Kidney (tissue), 14 donors: ENCODE results near the gene TLR3. TPM values are rescaled to one million over a fixed set of nuclear protein-coding genes. Genes with fewer than 3 reads are reported as not detected.
A peak's percentile ranks its signal among the peaks of the same experiment; 100 is the strongest.

Experiments used
- DNase-seq, 5 donors: peaks; one replicate each; pipeline ENCODE4 v3.0.0-alpha.2; 2013 to 2020
- FAIRE-seq: peaks from 2 replicates; lab custom pipeline; 2012; peaks lifted over from hg19 to GRCh38; lab: Jason Lieb, UNC
- H3K27ac ChIP-seq, 2 donors: one replicate each; pipeline ENCODE4 v1.7.0; 2013; ENCODE audit warnings: low read depth in 2 of 2, low read length in 2 of 2, inconsistent platforms in 1 of 2
- H3K27me3 ChIP-seq: one replicate; pipeline ENCODE4 v1.7.1; 2013; ENCODE audit warnings: low read length, inconsistent platforms; ENCODE audit not compliant: control insufficient read depth, insufficient read depth
- H3K36me3 ChIP-seq, 3 donors: one replicate each; pipeline versions ENCODE4 v1.7.0 to v1.7.1; 2013; ENCODE audit warnings: low read length in 3 of 3, control low read depth in 1 of 3, inconsistent platforms in 1 of 3; ENCODE audit not compliant: insufficient read depth in 3 of 3, control insufficient read depth in 2 of 3
- H3K4me1 ChIP-seq, 3 donors: one replicate each; pipeline versions ENCODE4 v1.7.0 to v1.7.1; 2013; ENCODE audit warnings: low read length in 3 of 3, inconsistent platforms in 1 of 3, low read depth in 1 of 3; ENCODE audit not compliant: control insufficient read depth in 2 of 3, insufficient read depth in 2 of 3
- H3K4me3 ChIP-seq, 3 donors: one replicate each; pipeline versions ENCODE4 v1.7.0 to v1.8.1; 2013; ENCODE audit warnings: low read length in 3 of 3, control low read depth in 1 of 3, inconsistent platforms in 1 of 3
- H3K9ac ChIP-seq, 3 donors: one replicate each; pipeline versions ENCODE4 v1.7.0 to v1.7.1; 2013; ENCODE audit warnings: low read length in 3 of 3, control low read depth in 1 of 3, inconsistent platforms in 1 of 3
- H3K9me3 ChIP-seq, 3 donors: one replicate each; pipeline versions ENCODE4 v1.7.0 to v1.7.1; 2013; ENCODE audit warnings: low read length in 3 of 3, control low read depth in 1 of 3, inconsistent platforms in 1 of 3; ENCODE audit not compliant: control insufficient read depth in 2 of 3, insufficient read depth in 1 of 3
- intact Hi-C: fragments of 100-400 bp; cut with DNase I; formaldehyde crosslinking; loops from one replicate; pipeline ENCODE4 v1.11.1; 2022
- polyA plus RNA-seq: library from polyadenylated mRNA; stranded (reverse); fragments of 350-450 nt; fragmentation: Illumina TruSeq; extraction: RNeasy Lipid Tissue Mini Kit (QIAGEN cat#74804); gene quantifications from one replicate; pipeline ENCODE4 v1.2.3, GENCODE V29; 2014; ENCODE audit warnings: low read depth, low replicate concordance; ENCODE audit not compliant: insufficient read depth
- total RNA-seq: library from RNA; stranded (reverse); fragmentation: NEBNext Ultra II Directional; extraction: Animal tissue kit (Norgen Biotek cat#: 25700); gene quantifications from one replicate; pipeline ENCODE4 v1.2.1, GENCODE V29; 2021
- TF ChIP-seq, protein P1 (sequence below): IDR thresholded peaks from 3 replicates; pipeline ENCODE4 v1.5.1; 2012; ENCODE audit warnings: mild to moderate bottlenecking, moderate library complexity, borderline replicate concordance; ENCODE audit not compliant: insufficient read depth; ENCODE audit errors: extremely low read depth
- donor health status: control.
- donor health status: control.
- donor health status: control.
- donor health status: control.
- donor health status: control.
- donor health status: DM: yes; HTN: yes; CAD: no.
- donor health status: Normal renal cell carcinoma (clear cell type).

TLR3 gene
- total and polyA plus RNA-seq, 2 donors from 2014 or later, result 5.1 to 22.7 TPM

DNA sequence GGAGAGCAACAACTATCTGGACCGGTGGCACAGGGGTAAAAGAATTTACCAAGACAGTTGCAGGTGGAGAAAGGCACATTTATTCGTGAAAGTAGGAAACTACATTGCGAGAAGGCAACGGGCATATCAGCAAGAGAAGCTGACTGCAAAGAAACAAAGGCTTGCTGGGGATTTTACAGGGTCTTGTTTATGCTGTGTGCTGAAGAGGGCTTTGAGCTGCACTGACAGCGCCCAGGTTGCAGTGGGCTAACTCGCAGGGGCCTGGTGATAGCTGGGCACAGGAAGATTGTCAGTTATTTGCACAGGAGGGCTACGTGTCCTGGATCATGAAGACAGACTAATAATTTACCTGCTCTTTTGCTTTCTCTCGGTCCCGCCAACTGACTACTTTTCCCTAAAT, 10.7 kb downstream of the TLR3 start:
- no peaks in the 10 kb centered on the region for H3K27me3 ChIP-seq
- intact Hi-C loops, result no loop called here

DNA sequence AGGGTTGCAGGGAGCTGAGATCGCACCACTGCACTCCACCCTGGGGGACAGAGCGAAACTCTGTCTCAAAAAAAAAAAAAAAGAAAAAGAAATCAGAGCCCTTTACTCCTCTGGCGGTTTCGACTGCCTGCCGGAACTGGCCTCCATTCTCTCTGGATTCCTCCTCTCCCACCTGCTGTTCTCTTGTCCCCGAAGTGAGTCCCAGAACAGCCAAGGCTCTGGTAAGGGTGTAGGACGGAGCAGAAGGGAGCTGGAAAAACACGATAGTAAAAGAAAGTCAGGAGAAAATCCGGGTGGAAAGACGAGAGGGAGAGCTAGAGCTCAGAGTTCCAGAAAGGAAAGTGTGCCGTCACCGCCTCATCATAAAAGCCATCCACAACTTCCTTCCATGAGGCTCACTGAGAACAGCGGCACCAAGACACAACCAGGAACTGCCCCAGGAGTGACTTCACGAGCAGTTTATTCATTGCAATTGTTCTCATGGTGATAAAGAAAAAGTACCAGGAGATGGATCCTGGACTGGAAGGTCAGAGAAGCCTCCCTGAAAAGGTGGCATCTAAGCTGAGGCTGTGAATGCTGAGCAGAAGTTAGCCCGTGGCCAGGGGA, 12.3 kb downstream of the TLR3 start:
- Histone ChIP-seq H3K9me3 (no peaks in the 10 kb centered on the region), H3K9ac (no peak overlapping the region), H3K27ac (no peak overlapping the region), H3K27me3 (no peaks in the 10 kb centered on the region), H3K36me3 (no peaks in the 10 kb centered on the region), H3K4me3 (no peak overlapping the region), H3K4me1 (no peaks in the 10 kb centered on the region)
- no peak for FAIRE-seq
- peak in 2 of 5 donors; percentile 28 to 46 for DNase-seq
- intact Hi-C loops, result no loop called here
- TF ChIP-seq, protein P1, sequence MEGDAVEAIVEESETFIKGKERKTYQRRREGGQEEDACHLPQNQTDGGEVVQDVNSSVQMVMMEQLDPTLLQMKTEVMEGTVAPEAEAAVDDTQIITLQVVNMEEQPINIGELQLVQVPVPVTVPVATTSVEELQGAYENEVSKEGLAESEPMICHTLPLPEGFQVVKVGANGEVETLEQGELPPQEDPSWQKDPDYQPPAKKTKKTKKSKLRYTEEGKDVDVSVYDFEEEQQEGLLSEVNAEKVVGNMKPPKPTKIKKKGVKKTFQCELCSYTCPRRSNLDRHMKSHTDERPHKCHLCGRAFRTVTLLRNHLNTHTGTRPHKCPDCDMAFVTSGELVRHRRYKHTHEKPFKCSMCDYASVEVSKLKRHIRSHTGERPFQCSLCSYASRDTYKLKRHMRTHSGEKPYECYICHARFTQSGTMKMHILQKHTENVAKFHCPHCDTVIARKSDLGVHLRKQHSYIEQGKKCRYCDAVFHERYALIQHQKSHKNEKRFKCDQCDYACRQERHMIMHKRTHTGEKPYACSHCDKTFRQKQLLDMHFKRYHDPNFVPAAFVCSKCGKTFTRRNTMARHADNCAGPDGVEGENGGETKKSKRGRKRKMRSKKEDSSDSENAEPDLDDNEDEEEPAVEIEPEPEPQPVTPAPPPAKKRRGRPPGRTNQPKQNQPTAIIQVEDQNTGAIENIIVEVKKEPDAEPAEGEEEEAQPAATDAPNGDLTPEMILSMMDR, result no peak

More for the DNA sequence above, 10.7 kb downstream of the TLR3 start:
- H3K36me3 ChIP-seq, result no peaks in the 10 kb centered on the region
- peak overlapping the region in 1 of 3 donors; percentile 38 for H3K4me3 ChIP-seq
- FAIRE-seq (no peak), DNase-seq (no peak)
- TF ChIP-seq, protein P1, result no peak
- H3K27ac ChIP-seq, result no peak overlapping the region
- H3K9me3 ChIP-seq, result no peaks in the 10 kb centered on the region
- no peak overlapping the region for H3K9ac ChIP-seq
- no peaks in the 10 kb centered on the region for H3K4me1 ChIP-seq

DNA sequence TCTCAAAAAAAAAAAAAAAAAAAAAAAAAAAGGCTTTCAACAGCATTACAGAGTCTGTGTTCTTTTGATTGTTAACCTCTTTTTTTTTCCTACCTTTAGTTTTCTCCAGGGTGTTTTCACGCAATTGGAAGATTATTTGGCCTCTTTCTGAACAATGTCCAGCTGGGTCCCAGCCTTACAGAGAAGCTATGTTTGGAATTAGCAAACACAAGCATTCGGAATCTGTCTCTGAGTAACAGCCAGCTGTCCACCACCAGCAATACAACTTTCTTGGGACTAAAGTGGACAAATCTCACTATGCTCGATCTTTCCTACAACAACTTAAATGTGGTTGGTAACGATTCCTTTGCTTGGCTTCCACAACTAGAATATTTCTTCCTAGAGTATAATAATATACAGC, 13.3 kb downstream of the TLR3 start:
- Histone ChIP-seq H3K27me3 (no peaks in the 10 kb centered on the region), H3K9ac (no peak overlapping the region), H3K4me3 (no peak overlapping the region), H3K36me3 (no peaks in the 10 kb centered on the region), H3K4me1 (no peaks in the 10 kb centered on the region), H3K9me3 (no peaks in the 10 kb centered on the region), H3K27ac (no peak overlapping the region)
- TF ChIP-seq, protein P1, result no peak
- FAIRE-seq, result no peak
- peak in 1 of 5 donors; percentile 42 for DNase-seq
- intact Hi-C loops, result no loop called here

DNA sequence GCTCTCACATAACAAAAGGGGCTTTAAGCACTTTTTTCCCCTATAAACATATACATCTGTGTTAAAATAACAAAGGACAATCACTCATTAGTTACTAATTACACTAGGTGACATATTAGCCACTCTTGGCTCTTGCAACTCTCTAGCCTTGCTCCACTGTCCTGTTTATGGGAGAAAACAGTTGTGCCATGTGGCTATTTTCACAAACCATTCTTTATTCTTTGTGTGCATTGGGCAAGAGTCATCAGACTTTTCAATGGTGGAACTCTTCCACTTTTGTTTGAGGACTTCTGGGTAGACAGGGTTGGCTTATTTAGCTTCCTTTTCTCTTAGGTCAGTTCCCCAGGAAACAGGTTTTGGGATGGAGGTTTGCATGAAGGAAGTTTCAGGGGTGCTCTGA, 19.6 kb downstream of the TLR3 start:
- no peak for FAIRE-seq
- TF ChIP-seq, protein P1, result no peak
- no peaks in the 10 kb centered on the region for H3K36me3 ChIP-seq
- H3K4me3 ChIP-seq, result no peak overlapping the region
- no peak for DNase-seq
- H3K9ac ChIP-seq, result no peak overlapping the region
- H3K4me1 ChIP-seq, result no peaks in the 10 kb centered on the region
- H3K27ac ChIP-seq, result no peak overlapping the region
- intact Hi-C loops, result no loop called here
- H3K27me3 ChIP-seq, result no peaks in the 10 kb centered on the region
- no peaks in the 10 kb centered on the region for H3K9me3 ChIP-seq
